Measurements from ENCODE around the gene SIGLEC7.

SIGLEC7 gene

GRCh38 chr19:51169283-51169918, 27.3 kb downstream of the SIGLEC7 start:
- TF ChIP-seq RAD21 (IDR thresholded peaks at IDR 0.05; ENCODE audit: low read depth), result peak; percentile 55

DNA sequence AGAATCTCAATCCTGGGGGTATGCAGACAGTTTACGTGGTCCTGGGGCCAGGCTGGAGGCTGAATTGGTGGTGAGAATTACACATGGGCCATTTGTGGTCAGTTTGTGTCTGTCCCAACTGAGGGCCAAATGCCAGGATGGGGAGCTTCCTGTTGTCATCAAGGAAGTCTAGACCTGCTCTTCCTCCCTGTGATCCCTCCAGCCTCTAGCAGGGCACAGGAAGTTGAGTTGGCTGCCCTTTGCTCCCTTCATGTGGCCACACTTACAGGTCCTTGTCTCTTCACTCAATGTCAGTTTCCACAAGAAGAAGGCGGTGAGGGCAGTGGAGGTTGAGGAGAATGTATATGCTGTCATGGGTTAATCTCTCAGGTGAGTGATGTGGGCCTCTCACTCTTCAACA, 30.1 kb downstream of the SIGLEC7 start:
- TF ChIP-seq EGR1 (IDR thresholded peaks at IDR 0.05) (no peak), CREB1 (IDR thresholded peaks at IDR 0.05; ENCODE audit: low read depth) (no peak), YY1 (IDR thresholded peaks at IDR 0.05; ENCODE audit: low read depth) (no peak), TEAD4 (IDR thresholded peaks at IDR 0.05) (no peak), USF1 (IDR thresholded peaks at IDR 0.05) (no peak), ZBTB7A (IDR thresholded peaks at IDR 0.05; ENCODE audit: low read depth) (no peak), MAX (IDR thresholded peaks at IDR 0.05) (no peak), TAF1 (IDR thresholded peaks at IDR 0.05; ENCODE audit: low read depth) (no peak), TCF12 (IDR thresholded peaks at IDR 0.05; ENCODE audit: low read depth) (no peak), CEBPB (IDR thresholded peaks at IDR 0.05) (no peak)
- TF ChIP-seq, protein P1, sequence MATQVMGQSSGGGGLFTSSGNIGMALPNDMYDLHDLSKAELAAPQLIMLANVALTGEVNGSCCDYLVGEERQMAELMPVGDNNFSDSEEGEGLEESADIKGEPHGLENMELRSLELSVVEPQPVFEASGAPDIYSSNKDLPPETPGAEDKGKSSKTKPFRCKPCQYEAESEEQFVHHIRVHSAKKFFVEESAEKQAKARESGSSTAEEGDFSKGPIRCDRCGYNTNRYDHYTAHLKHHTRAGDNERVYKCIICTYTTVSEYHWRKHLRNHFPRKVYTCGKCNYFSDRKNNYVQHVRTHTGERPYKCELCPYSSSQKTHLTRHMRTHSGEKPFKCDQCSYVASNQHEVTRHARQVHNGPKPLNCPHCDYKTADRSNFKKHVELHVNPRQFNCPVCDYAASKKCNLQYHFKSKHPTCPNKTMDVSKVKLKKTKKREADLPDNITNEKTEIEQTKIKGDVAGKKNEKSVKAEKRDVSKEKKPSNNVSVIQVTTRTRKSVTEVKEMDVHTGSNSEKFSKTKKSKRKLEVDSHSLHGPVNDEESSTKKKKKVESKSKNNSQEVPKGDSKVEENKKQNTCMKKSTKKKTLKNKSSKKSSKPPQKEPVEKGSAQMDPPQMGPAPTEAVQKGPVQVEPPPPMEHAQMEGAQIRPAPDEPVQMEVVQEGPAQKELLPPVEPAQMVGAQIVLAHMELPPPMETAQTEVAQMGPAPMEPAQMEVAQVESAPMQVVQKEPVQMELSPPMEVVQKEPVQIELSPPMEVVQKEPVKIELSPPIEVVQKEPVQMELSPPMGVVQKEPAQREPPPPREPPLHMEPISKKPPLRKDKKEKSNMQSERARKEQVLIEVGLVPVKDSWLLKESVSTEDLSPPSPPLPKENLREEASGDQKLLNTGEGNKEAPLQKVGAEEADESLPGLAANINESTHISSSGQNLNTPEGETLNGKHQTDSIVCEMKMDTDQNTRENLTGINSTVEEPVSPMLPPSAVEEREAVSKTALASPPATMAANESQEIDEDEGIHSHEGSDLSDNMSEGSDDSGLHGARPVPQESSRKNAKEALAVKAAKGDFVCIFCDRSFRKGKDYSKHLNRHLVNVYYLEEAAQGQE (IDR thresholded peaks at IDR 0.05; ENCODE audit: low read depth), result no peak

- TF ChIP-seq CEBPB (IDR thresholded peaks at IDR 0.05), result no peak
- TF ChIP-seq EGR1 (IDR thresholded peaks at IDR 0.05), result no peak
- TF ChIP-seq, protein P1 (IDR thresholded peaks at IDR 0.05; ENCODE audit: low read depth), result no peak
- no peak for TF ChIP-seq EP300 (IDR thresholded peaks at IDR 0.05; ENCODE audit: borderline replicate concordance)
- no peak for TF ChIP-seq USF1 (IDR thresholded peaks at IDR 0.05)
- TF ChIP-seq CREB1 (IDR thresholded peaks at IDR 0.05; ENCODE audit: low read depth), result no peak
- no peak for TF ChIP-seq NFIC (IDR thresholded peaks at IDR 0.05)
- no peak for TF ChIP-seq FOXM1 (IDR thresholded peaks at IDR 0.05; ENCODE audit: borderline replicate concordance, low read depth)
- no peak for TF ChIP-seq TAF1 (IDR thresholded peaks at IDR 0.05; ENCODE audit: low read depth)
- TF ChIP-seq RAD21 (IDR thresholded peaks at IDR 0.05; ENCODE audit: low read depth), result no peak
- TF ChIP-seq MAX (IDR thresholded peaks at IDR 0.05), result no peak
- no peak for TF ChIP-seq TEAD4 (IDR thresholded peaks at IDR 0.05)
Observed at GRCh38 chr19:51173681-51174080, 31.6 kb downstream of the SIGLEC7 start.

GRCh38 chr19:51179256-51179655, 37.2 kb downstream of the SIGLEC7 start:
- TF ChIP-seq FOXM1 (IDR thresholded peaks at IDR 0.05; ENCODE audit: borderline replicate concordance, low read depth), result no peak
- TF ChIP-seq MAX (IDR thresholded peaks at IDR 0.05), result no peak
- TF ChIP-seq YY1 (IDR thresholded peaks at IDR 0.05; ENCODE audit: low read depth), result no peak
- TF ChIP-seq, protein P1 (IDR thresholded peaks at IDR 0.05; ENCODE audit: low read depth), result no peak
- TF ChIP-seq EGR1 (IDR thresholded peaks at IDR 0.05), result no peak
- no peak for TF ChIP-seq TAF1 (IDR thresholded peaks at IDR 0.05; ENCODE audit: low read depth)
- TF ChIP-seq CEBPB (IDR thresholded peaks at IDR 0.05), result no peak
- no peak for TF ChIP-seq USF1 (IDR thresholded peaks at IDR 0.05)
- no peak for TF ChIP-seq EP300 (IDR thresholded peaks at IDR 0.05; ENCODE audit: borderline replicate concordance)
- no peak for TF ChIP-seq CREB1 (IDR thresholded peaks at IDR 0.05; ENCODE audit: low read depth)
- TF ChIP-seq NFIC (IDR thresholded peaks at IDR 0.05), result no peak

Data from Ishikawa (cell line).